AG04449 (cell line): ENCODE measurements around the gene DLD.

Source experiments
- CTCF ChIA-PET: fragments of 350-600 bp; formaldehyde crosslinking; extraction: SDS; loops from one replicate; lab custom pipeline; 2021; ENCODE audit warnings: antibody characterized with exemption; lab: Yijun Ruan, JAX
- POLR2A ChIA-PET: fragments of 400-600, 350-600 bp; formaldehyde crosslinking; extraction: SDS; loops from one replicate; lab custom pipeline; 2020; ENCODE audit warnings: antibody characterized with exemption, inconsistent platforms; lab: Yijun Ruan, JAX
- DNase-seq: peaks from one replicate; pipeline ENCODE4 v3.0.0-alpha.2; 2010; ENCODE audit warnings: low read depth, low spot score
- H3K4me3 ChIP-seq: 2 replicates; pipeline ENCODE4 v1.5.1; 2011; ENCODE audit warnings: low read depth, mild to moderate bottlenecking, control low read depth, low read length
- TF ChIP-seq, protein P1 (sequence below): IDR thresholded peaks from one replicate; pipeline ENCODE4 v1.5.1; 2011; ENCODE audit warnings: mild to moderate bottlenecking, moderate library complexity, low read length, control low read depth, inconsistent platforms; ENCODE audit not compliant: insufficient read depth; ENCODE audit errors: missing control alignments

Gene DLD

DNA sequence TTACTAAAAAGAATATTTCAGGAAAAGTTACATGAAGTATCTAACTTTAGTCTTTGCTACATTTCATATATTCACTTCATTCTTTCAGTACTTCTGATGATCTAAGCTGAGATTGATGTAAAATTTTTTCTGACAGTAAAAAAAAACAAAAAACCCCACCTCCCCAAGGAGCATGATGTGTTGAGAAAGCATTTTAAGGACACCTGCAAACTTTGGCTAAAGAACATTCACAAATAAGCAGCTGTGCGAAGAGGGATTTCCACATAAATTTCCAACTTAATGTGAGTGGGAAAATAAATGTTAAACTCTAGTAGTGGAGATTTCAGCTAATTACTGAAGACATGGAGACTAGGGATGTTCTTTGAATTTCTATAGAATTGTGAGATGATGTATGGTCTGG lies 35.5 kb downstream of the DLD start:
- POLR2A ChIA-PET, result no interaction called here
- no peak overlapping the region for H3K4me3 ChIP-seq
- DNase-seq, result no peak
- TF ChIP-seq, protein P1, sequence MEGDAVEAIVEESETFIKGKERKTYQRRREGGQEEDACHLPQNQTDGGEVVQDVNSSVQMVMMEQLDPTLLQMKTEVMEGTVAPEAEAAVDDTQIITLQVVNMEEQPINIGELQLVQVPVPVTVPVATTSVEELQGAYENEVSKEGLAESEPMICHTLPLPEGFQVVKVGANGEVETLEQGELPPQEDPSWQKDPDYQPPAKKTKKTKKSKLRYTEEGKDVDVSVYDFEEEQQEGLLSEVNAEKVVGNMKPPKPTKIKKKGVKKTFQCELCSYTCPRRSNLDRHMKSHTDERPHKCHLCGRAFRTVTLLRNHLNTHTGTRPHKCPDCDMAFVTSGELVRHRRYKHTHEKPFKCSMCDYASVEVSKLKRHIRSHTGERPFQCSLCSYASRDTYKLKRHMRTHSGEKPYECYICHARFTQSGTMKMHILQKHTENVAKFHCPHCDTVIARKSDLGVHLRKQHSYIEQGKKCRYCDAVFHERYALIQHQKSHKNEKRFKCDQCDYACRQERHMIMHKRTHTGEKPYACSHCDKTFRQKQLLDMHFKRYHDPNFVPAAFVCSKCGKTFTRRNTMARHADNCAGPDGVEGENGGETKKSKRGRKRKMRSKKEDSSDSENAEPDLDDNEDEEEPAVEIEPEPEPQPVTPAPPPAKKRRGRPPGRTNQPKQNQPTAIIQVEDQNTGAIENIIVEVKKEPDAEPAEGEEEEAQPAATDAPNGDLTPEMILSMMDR, result no peak
- CTCF ChIA-PET, result interaction anchor here (0.8 to 2.0 kb wide), 3 partner anchors 9 to 219 kb away, joined by 3 to 6 read pairs (median 4); no protein-coding TSS in a partner anchor

DNA sequence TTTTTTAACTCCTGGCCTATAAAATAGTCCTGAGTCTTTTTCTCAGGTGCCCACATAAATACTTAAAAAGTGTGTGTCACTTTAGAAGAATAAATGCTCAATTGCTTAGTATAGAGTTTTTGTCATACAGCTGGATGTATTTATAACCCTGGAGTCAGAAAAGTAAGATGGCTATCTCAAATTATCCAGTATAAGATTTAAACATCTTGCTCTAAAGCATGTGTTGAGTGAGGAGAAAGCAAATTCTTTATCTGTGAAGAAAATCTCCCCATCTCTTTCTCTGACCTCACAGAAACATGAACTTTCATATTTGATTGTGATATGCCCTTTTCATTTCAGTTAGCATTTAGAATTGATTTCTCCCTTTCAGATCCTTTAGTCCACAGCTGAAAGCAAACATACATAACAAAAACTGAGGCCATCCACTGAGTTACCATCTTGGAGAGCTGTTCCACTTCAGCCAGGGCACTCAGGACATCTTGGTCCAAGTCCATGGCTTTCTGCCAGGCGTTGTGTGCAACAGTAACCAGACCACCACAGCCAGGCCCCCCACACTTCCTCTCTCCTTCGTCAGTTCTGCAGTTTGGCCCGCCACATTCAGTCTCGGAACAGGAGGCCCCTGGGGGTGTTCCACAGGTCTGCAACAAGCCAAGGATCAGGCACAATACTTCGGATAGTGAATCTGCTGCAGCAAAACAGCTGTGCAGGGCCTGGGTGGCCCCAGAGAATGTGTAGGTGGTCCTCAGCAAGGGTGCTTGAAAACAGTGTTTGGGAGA lies 40.9 kb downstream of the DLD start:
- no peak for DNase-seq
- H3K4me3 ChIP-seq, result no peak overlapping the region
- CTCF ChIA-PET, result interaction anchor here (1.7 to 5.7 kb wide), 2 partner anchors 8 to 214 kb away, joined by 5 to 22 read pairs; no protein-coding TSS in a partner anchor
- TF ChIP-seq, protein P1, result no peak
- POLR2A ChIA-PET, result no interaction called here

DNA sequence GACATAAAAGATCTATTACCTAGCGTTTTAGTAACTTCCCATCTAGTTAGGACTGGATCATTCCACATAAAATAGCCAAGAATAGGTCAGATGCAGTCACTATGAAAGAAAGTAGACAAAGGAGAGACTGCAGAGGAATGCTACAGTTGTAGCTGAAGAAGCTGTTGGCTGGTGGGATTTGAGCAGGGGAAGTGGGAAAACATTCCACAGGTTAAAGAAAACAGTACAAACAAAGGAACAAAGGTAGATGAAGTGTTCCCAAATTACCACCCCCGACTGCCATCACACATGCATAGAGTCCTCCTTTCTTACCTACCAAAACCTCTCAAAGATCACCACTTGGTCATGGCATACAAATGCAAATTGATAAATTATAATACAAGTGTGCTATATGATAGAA lies 41.8 kb downstream of the DLD start:
- no peak overlapping the region for H3K4me3 ChIP-seq
- CTCF ChIA-PET, result interaction anchor here (1.3 to 5.7 kb wide), 3 partner anchors 9 to 213 kb away, joined by 3 to 22 read pairs (median 5); no protein-coding TSS in a partner anchor
- no peak for DNase-seq
- POLR2A ChIA-PET, result no interaction called here
- TF ChIP-seq, protein P1, result no peak

DNA sequence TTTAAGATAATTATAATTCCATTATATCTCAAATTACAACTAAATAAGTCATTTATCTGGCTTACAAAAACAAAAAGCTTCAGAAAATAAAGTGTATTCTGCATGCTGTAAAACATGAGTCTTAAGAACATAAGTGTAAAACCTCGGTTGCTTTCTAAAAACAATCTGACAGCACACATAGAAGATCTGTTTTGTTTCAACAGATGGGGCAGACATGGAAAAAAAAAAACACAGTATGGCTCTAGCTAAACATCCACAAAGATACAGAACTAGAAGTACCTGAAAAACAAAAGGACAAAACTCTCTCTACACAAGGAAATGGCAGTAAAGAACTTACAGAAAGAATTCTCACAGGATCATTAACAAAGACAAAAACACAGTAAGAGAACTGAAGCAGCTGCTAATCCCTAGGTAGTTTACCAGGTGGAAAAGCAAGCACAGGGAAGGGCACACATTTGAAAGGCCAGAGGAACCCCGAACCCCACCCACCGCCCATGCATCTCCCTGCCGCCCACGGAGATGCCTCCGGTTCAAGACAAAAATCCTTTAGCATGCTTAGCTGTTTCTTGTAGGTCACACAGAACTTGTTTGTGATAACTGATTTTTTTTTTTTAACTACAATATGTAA lies 42.5 kb downstream of the DLD start:
- ChIA-PET CTCF (interaction anchor here (1.3 to 5.7 kb wide), 4 partner anchors 9 to 212 kb away, joined by 3 to 22 read pairs (median 4); no protein-coding TSS in a partner anchor), POLR2A (interaction anchor here (0.6 kb wide), 1 partner anchor 16 kb away, joined by 3 read pairs; no protein-coding TSS in a partner anchor)
- TF ChIP-seq, protein P1, result no peak
- no peak for DNase-seq
- H3K4me3 ChIP-seq, result no peak overlapping the region

DNA sequence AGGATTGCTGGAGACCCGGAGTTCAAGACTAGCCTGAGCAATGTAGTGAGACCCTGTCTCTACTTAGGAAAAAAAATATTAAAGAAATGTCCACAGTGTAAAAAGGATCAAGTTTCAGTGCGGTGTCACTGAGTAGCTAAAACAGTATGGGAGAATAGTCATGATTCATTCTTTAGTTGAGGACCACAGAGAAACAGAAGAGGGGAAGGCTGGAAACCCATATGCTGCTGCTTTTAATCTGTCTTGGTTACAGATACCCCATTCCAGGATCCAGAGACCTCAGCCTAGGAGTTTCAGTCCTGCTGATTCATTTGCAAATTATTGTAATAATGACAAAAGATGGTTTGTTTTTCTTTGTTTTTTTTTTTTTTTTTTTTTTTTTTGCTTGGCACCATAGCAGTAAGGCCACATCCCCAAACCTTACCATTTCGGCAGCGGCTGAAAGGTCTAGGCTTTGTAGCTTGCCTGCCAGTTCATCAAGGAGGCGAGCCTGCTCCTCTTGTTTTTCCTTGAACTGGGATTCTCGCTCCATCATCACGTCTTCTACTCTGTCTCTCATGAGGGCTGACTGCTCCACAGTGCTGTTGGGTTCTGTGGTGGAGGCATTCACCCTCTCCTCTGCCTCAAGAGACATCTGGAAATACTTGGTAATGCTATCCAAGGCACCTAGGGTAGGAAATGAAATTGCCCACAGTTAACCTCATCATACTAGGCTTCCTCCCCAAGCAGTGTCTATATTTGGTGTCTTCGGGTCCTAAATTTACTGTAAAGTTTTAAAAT lies 44.2 kb downstream of the DLD start:
- TF ChIP-seq, protein P1, result no peak
- DNase-seq, result no peak
- ChIA-PET CTCF (interaction anchor here (1.4 to 5.7 kb wide), 6 partner anchors 8 to 211 kb away, joined by 3 to 22 read pairs (median 4); no protein-coding TSS in a partner anchor), POLR2A (no interaction called here)
- no peak overlapping the region for H3K4me3 ChIP-seq
